HepG2 (cell line): ENCODE data around the gene MLX. TPM values are rescaled to one million over a fixed set of nuclear protein-coding genes. Genes with fewer than 3 reads are reported as not detected.

Experiments used
- AGO1 ChIP-seq: fragments of 200-400 bp; formaldehyde crosslinking; IDR thresholded peaks from 2 replicates; pipeline ENCODE4 v1.6.1; 2017; ENCODE audit warnings: mild to moderate bottlenecking, low read depth, low read length, moderate library complexity; ENCODE audit not compliant: poor library complexity, severe bottlenecking
- AHR ChIP-seq: IDR thresholded peaks from 2 replicates; pipeline ENCODE4 v1.6.1; 2018; ENCODE audit warnings: missing genetic modification reagents, missing compliant biosample characterization
- CAMTA2 ChIP-seq: sonication (generic); formaldehyde crosslinking; IDR thresholded peaks from 2 replicates; pipeline ENCODE4 v1.4.0; 2020; ENCODE audit warnings: mild to moderate bottlenecking, missing genetic modification reagents, borderline replicate concordance
- CENPT ChIP-seq: sonication (generic); formaldehyde crosslinking; IDR thresholded peaks from 2 replicates; pipeline ENCODE4 v1.8.0; 2022; ENCODE audit warnings: low read depth, mild to moderate bottlenecking, moderate library complexity, missing genetic modification reagents
- EHMT2 ChIP-seq: fragments of 200-600 bp; sonication (generic); IDR thresholded peaks from 2 replicates; pipeline ENCODE4 v1.7.0; 2017; ENCODE audit warnings: antibody characterized with exemption, low read depth, low read length, borderline replicate concordance
- FOXA1 ChIP-seq, 2 experiments: fragments of 450-650 bp in 1 of 2; sonication (generic) in 1 of 2; formaldehyde crosslinking in 1 of 2; IDR thresholded peaks; 2 replicates each; pipeline versions ENCODE4 v1.4.0 to v1.6.1; 2016 to 2020; ENCODE audit warnings: missing genetic modification reagents in 1 of 2
- KLF15 ChIP-seq: sonication (generic); formaldehyde crosslinking; IDR thresholded peaks from 2 replicates; pipeline ENCODE4 v1.8.1; 2023; ENCODE audit warnings: borderline replicate concordance, mild to moderate bottlenecking, inconsistent platforms, missing genetic modification reagents, mixed read lengths
- KLF16 ChIP-seq, 2 experiments: sonication (generic) in 1 of 2; formaldehyde crosslinking in 1 of 2; IDR thresholded peaks; 2 replicates each; pipeline versions ENCODE4 v1.6.1 to v1.8.0; 2016 to 2023; ENCODE audit warnings: missing genetic modification reagents in 2 of 2, missing compliant biosample characterization in 1 of 2
- MAX ChIP-seq: IDR thresholded peaks from 2 replicates; pipeline ENCODE4 v1.6.1; 2012; ENCODE audit warnings: inconsistent platforms
- NFE2L1 ChIP-seq: sonication (generic); formaldehyde crosslinking; IDR thresholded peaks from 2 replicates; pipeline ENCODE4 v1.4.0; 2020; ENCODE audit warnings: missing genetic modification reagents, mild to moderate bottlenecking, borderline replicate concordance
- SP4 ChIP-seq: sonication (generic); formaldehyde crosslinking; IDR thresholded peaks from 2 replicates; pipeline ENCODE4 v1.8.1; 2023; ENCODE audit warnings: mild to moderate bottlenecking, missing genetic modification reagents
- SUZ12 ChIP-seq: fragments of 150-350 bp; IDR thresholded peaks from 2 replicates; pipeline ENCODE4 v1.6.1; 2014; ENCODE audit warnings: low read depth, low read length
- TEAD3 ChIP-seq: optimal IDR thresholded peaks from 2 replicates; pipeline ENCODE3; 2016; ENCODE audit warnings: borderline replicate concordance
- TERF1 ChIP-seq: sonication (generic); formaldehyde crosslinking; IDR thresholded peaks from 2 replicates; pipeline ENCODE4 v1.8.0; 2022; ENCODE audit warnings: mild to moderate bottlenecking, missing genetic modification reagents, moderate library complexity
- ZBTB1 ChIP-seq: sonication (generic); formaldehyde crosslinking; IDR thresholded peaks from 2 replicates; pipeline ENCODE4 v1.4.0; 2020; ENCODE audit warnings: missing genetic modification reagents, borderline replicate concordance
- ZNF549 ChIP-seq: sonication (generic); formaldehyde crosslinking; IDR thresholded peaks from 2 replicates; pipeline ENCODE4 v1.5.0; 2020; ENCODE audit warnings: missing genetic modification reagents
- ZNF550 ChIP-seq: sonication (generic); formaldehyde crosslinking; IDR thresholded peaks from 2 replicates; pipeline ENCODE4 v1.4.0; 2020; ENCODE audit warnings: mild to moderate bottlenecking, missing genetic modification reagents, borderline replicate concordance
- ZNF556 ChIP-seq: sonication (generic); formaldehyde crosslinking; IDR thresholded peaks from 2 replicates; pipeline ENCODE4 v1.4.0; 2020; ENCODE audit warnings: mild to moderate bottlenecking, missing genetic modification reagents, borderline replicate concordance
- ZNF615 ChIP-seq: sonication (generic); formaldehyde crosslinking; IDR thresholded peaks from 2 replicates; pipeline ENCODE4 v1.5.0; 2020; ENCODE audit warnings: mild to moderate bottlenecking, missing genetic modification reagents, borderline replicate concordance
- ZNF619 ChIP-seq: sonication (generic); formaldehyde crosslinking; IDR thresholded peaks from 2 replicates; pipeline ENCODE4 v1.4.0; 2020; ENCODE audit warnings: mild to moderate bottlenecking, missing genetic modification reagents
- ZNF7 ChIP-seq: IDR thresholded peaks from 2 replicates; pipeline ENCODE4 v1.6.1; 2016; ENCODE audit warnings: missing biosample characterization, missing genetic modification reagents
- ZSCAN21 ChIP-seq: sonication (generic); formaldehyde crosslinking; IDR thresholded peaks from 2 replicates; pipeline ENCODE4 v1.8.0; 2022; ENCODE audit warnings: mild to moderate bottlenecking, missing genetic modification reagents, moderate library complexity, borderline replicate concordance
- polyA plus RNA-seq, 8 experiments: library from polyadenylated mRNA; depleted of rRNA in 3 of 8; stranded (reverse) in 7 of 8; unstranded in 1 of 8; fragments of >200 nt; fragmentation: Illumina TruSeq in 4 of 8; extraction: Trizol in 4 of 8; gene quantifications; 2 replicates each; pipeline versions ENCODE4 v1.2.1 to v1.2.3, GENCODE V29; 2011 to 2016; ENCODE audit warnings: low read depth in 4 of 8, missing spikeins in 1 of 8, mixed read lengths in 1 of 8; ENCODE audit not compliant: insufficient read depth in 1 of 8
- total RNA-seq, 5 experiments: library from RNA; depleted of rRNA; stranded (reverse); fragments of >200 nt; fragmentation: Illumina TruSeq; extraction: Trizol; gene quantifications; 2 replicates each; pipeline ENCODE4 v1.2.3, GENCODE V29; 2016; ENCODE audit warnings: low read depth in 1 of 5
- TF ChIP-seq, protein P1 (sequence below): IDR thresholded peaks from 2 replicates; pipeline ENCODE4 v1.6.1; 2016

The MLX gene
- total and polyA plus RNA-seq, 2 of the 13 experiments (the other 11 are each of a cell fraction or from before 2014, with no cell fraction given), result 38.9 to 74.4 TPM

GRCh38 chr17:42577532-42578281, 10.8 kb downstream of the MLX start, which contains the start of gene PSMC3IP (continued):
- TF ChIP-seq ZNF619 (CRISPR knock-in tag), result peak; percentile 16; the same call in 1 of the 2 replicates
- TF ChIP-seq FOXA1 (IDR thresholded peaks at IDR 0.05), result no peak
- TF ChIP-seq FOXA1 (CRISPR knock-in tag; IDR thresholded peaks at IDR 0.05), result 0 out of 2 replicates have a peak, but pooled peaks have one; percentile 13
- TF ChIP-seq ZBTB1 (CRISPR knock-in tag), result peak; percentile 76; the same call in 1 of the 2 replicates
- TF ChIP-seq, protein P1, sequence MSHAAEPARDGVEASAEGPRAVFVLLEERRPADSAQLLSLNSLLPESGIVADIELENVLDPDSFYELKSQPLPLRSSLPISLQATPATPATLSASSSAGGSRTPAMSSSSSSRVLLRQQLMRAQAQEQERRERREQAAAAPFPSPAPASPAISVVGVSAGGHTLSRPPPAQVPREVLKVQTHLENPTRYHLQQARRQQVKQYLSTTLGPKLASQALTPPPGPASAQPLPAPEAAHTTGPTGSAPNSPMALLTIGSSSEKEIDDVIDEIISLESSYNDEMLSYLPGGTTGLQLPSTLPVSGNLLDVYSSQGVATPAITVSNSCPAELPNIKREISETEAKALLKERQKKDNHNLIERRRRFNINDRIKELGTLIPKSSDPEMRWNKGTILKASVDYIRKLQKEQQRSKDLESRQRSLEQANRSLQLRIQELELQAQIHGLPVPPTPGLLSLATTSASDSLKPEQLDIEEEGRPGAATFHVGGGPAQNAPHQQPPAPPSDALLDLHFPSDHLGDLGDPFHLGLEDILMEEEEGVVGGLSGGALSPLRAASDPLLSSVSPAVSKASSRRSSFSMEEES (CRISPR knock-in tag), result peak; percentile 64; the same call in 1 of the 2 replicates
- peak; percentile 49; the same call in 1 of the 2 replicates for TF ChIP-seq ZNF7 (CRISPR knock-in tag)
- TF ChIP-seq MAX, result peak; percentile 90
- TF ChIP-seq AGO1, result peak; percentile 95
- TF ChIP-seq ZSCAN21 (CRISPR knock-in tag), result peak; percentile 22; the same call in 1 of the 2 replicates
- no peak for TF ChIP-seq TEAD3 (CRISPR knock-in tag)
- TF ChIP-seq SP4 (CRISPR knock-in tag), result peak; percentile 78
- peak; percentile 10; the same call in 1 of the 2 replicates for TF ChIP-seq ZNF550 (CRISPR knock-in tag)
- peak; percentile 70; the same call in 1 of the 2 replicates for TF ChIP-seq KLF15 (CRISPR knock-in tag)
- TF ChIP-seq NFE2L1 (CRISPR knock-in tag), result 0 out of 2 replicates have a peak, but pooled peaks have one; percentile 8
- 0 out of 2 replicates have a peak, but pooled peaks have one; percentile 30 for TF ChIP-seq TERF1 (CRISPR knock-in tag)
- TF ChIP-seq CENPT, result no peak; the same call in 1 of the 2 replicates
- peak in 1 of 2 experiments; percentile 80; a peak in 2 of 4 replicates for TF ChIP-seq KLF16 (CRISPR knock-in tag; IDR thresholded peaks at IDR 0.05)
- TF ChIP-seq ZNF556 (CRISPR knock-in tag), result peak; percentile 81; the same call in 1 of the 2 replicates
- TF ChIP-seq SUZ12, result no peak
- peak; percentile 18; the same call in 1 of the 2 replicates for TF ChIP-seq ZNF615 (CRISPR knock-in tag)
- TF ChIP-seq ZNF549 (CRISPR knock-in tag), result no peak
- TF ChIP-seq AHR (CRISPR knock-in tag), result peak; percentile 35; the same call in 1 of the 2 replicates
- TF ChIP-seq CAMTA2 (CRISPR knock-in tag), result peak; percentile 92; the same call in 1 of the 2 replicates
- no peak for TF ChIP-seq EHMT2
